Smooth muscle cell (in vitro differentiated cells): ENCODE measurements around the gene MARCHF2. TPM values are rescaled to one million over a fixed set of nuclear protein-coding genes. Genes with fewer than 3 reads are reported as not detected.

Experiments
- DNase-seq: peaks from one replicate; lab custom pipeline; 2025; ENCODE audit not compliant: unreplicated experiment; lab: John Stamatoyannopoulos, UW
- H2AFZ ChIP-seq: fragments of 200-600 bp; sonication (generic); 2 replicates; pipeline ENCODE4 v1.6.0; 2016; ENCODE audit warnings: antibody characterized with exemption, low read depth, mild to moderate bottlenecking
- H3F3A ChIP-seq: fragments of 200-600 bp; sonication (generic); 2 replicates; pipeline ENCODE4 v1.6.0; 2017; ENCODE audit warnings: antibody characterized with exemption, low read depth
- H3K27ac ChIP-seq: fragments of 200-600 bp; sonication (generic); 2 replicates; pipeline ENCODE4 v1.5.1; 2016; ENCODE audit warnings: low read depth, mild to moderate bottlenecking
- H3K27me3 ChIP-seq: fragments of 200-600 bp; sonication (generic); 2 replicates; pipeline ENCODE4 v1.6.1; 2016; ENCODE audit warnings: low read depth, mild to moderate bottlenecking
- H3K36me3 ChIP-seq: fragments of 200-600 bp; sonication (generic); 2 replicates; pipeline ENCODE4 v1.5.1; 2016; ENCODE audit warnings: low read depth
- H3K4me1 ChIP-seq: fragments of 200-600 bp; sonication (generic); 2 replicates; pipeline ENCODE4 v1.5.1; 2016; ENCODE audit warnings: low read depth
- H3K4me2 ChIP-seq: fragments of 200-600 bp; sonication (generic); 2 replicates; pipeline ENCODE4 v1.6.0; 2016; ENCODE audit warnings: mild to moderate bottlenecking
- H3K4me3 ChIP-seq: fragments of 200-600 bp; sonication (generic); 2 replicates; pipeline ENCODE4 v1.5.1; 2016; ENCODE audit warnings: mild to moderate bottlenecking
- H3K79me2 ChIP-seq: fragments of 200-600 bp; sonication (generic); 2 replicates; pipeline ENCODE4 v1.6.0; 2016; ENCODE audit warnings: low read depth, mild to moderate bottlenecking
- H3K9ac ChIP-seq: fragments of 200-600 bp; sonication (generic); 2 replicates; pipeline ENCODE4 v1.6.0; 2016; ENCODE audit warnings: low read depth
- H3K9me3 ChIP-seq: fragments of 200-600 bp; sonication (generic); replicated peaks from 2 replicates; pipeline ENCODE4 v1.5.1; 2016; ENCODE audit warnings: low read depth
- H4K20me1 ChIP-seq: fragments of 200-600 bp; sonication (generic); 2 replicates; pipeline ENCODE4 v1.6.0; 2016; ENCODE audit warnings: low read depth
- CTCF ChIP-seq: fragments of 200-600 bp; sonication (generic); IDR thresholded peaks from 2 replicates; pipeline ENCODE4 v1.5.1; 2017; ENCODE audit warnings: borderline replicate concordance, mild to moderate bottlenecking, antibody characterized with exemption; ENCODE audit not compliant: insufficient read depth, poor library complexity, severe bottlenecking
- WGBS: methylation state at CpG from one replicate; pipeline ENCODE4 v1.1.7; 2016; ENCODE audit warnings: low lambda C conversion rate; 5-methylcytosine and 5-hydroxymethylcytosine counted together
- polyA plus RNA-seq: library from polyadenylated mRNA; unstranded; fragments of >200 nt; fragmentation: Nextera tagmentation; extraction: Ambion mirVana; gene quantifications from 2 replicates; pipeline ENCODE4 v1.2.1, GENCODE V29; 2016
- total RNA-seq: library from RNA; depleted of rRNA; stranded (reverse); fragments of >200 nt; gene quantifications from 2 replicates; pipeline ENCODE4 v1.2.3, GENCODE V29; 2014

Gene MARCHF2
- total and polyA plus RNA-seq, 2 experiments from 2014 or later: 22.2 to 24.4 TPM

DNA sequence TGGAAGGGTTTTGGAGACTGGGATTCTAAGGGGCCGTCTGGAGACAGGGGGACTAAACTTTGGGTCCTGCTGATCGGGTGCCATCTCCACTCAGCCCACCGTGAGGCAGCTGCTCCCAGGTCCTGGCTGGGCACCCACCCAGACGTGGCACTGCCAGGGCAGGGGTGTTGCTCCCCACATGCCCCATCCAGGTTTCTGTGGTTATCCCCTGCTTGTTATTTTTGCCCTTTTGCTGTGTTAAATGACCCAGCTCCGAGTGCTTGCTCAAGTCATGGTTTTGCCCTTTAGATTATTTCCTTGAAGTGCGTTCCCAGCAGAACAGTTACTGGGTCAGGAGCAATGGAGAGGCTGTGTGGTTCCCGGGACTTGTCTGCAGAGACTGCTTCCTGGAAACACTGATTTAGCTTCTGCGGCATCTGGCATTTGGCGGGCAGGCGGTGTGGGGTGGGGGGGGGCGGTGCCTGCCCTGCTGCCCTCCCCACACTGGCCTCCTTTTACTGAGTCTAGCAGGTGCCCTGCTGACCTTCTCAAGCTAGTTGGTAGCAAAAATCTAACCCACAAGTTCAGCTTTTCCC is 21.0 kb upstream of the MARCHF2 start:
- WGBS: 74% methylated on average over 11 of the region's 11 CpGs
- no peak overlapping the region for H2AFZ ChIP-seq

DNA sequence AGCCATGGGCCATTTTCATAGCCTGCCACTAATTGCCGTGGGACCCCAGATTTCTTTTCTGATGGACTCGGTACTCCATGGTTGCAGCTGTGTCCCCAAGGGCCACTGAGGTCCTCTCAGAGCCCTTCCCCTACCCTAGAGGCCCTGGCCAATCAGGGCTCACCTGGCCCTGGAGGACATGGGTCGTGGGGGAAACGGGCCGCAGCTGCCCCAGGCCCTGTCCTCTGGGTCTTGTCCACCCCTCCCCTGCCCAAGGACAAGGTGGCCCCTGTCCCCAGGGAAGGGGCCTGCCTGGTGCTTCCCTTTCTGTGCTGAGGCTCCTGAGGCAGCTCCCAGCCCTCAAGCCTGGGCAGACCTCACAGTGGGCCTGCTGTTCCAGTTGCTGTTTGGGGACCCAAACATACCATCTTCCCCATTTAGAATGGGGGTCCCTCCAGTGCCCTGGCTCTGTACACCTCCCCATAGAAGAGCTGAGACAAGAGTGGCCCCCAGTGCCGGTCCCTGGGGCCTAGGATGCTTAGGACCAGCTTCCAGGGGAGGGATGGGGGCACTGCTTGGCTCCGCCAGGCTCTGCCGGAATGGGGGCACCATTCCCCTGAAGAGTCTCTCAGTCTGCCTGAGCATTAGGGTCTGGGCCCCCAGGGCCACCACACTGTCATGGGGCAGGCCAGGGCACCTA is 19.8 kb upstream of the MARCHF2 start:
- Histone ChIP-seq H3K4me1 (peaks cover 4% of the 10 kb centered on the region), H3K4me2 (no peak overlapping the region), H3K27me3 (no peaks in the 10 kb centered on the region), H2AFZ (no peak overlapping the region), H3K36me3 (no peaks in the 10 kb centered on the region), H3K9ac (no peak overlapping the region), H3F3A (no peaks in the 10 kb centered on the region), H3K27ac (no peak overlapping the region), H4K20me1 (peaks cover 76% of the 10 kb centered on the region), H3K4me3 (no peak overlapping the region), H3K79me2 (peaks cover 72% of the 10 kb centered on the region), H3K9me3 (no peaks in the 10 kb centered on the region)
- WGBS: 85% methylated on average over 8 of the region's 8 CpGs
- no peak for DNase-seq
- no peak for TF ChIP-seq CTCF

More for the DNA sequence above, 21.0 kb upstream of the MARCHF2 start:
- Histone ChIP-seq H3F3A (no peaks in the 10 kb centered on the region), H3K27me3 (no peaks in the 10 kb centered on the region), H3K79me2 (peaks cover 61% of the 10 kb centered on the region), H4K20me1 (peaks cover 64% of the 10 kb centered on the region), H3K4me2 (no peak overlapping the region), H3K36me3 (no peaks in the 10 kb centered on the region), H3K27ac (no peak overlapping the region), H3K9ac (no peak overlapping the region), H3K4me3 (no peak overlapping the region), H3K9me3 (no peaks in the 10 kb centered on the region), H3K4me1 (peaks cover 4% of the 10 kb centered on the region)
- no peak for TF ChIP-seq CTCF
- no peak for DNase-seq

- Histone ChIP-seq H4K20me1 (peaks cover 81% of the 10 kb centered on the region), H3K9me3 (no peaks in the 10 kb centered on the region), H3K4me2 (no peak overlapping the region), H3K36me3 (no peaks in the 10 kb centered on the region), H3K27me3 (no peaks in the 10 kb centered on the region), H3K4me3 (no peak overlapping the region), H3F3A (no peaks in the 10 kb centered on the region), H3K4me1 (peaks cover 4% of the 10 kb centered on the region), H3K79me2 (peaks cover 77% of the 10 kb centered on the region), H3K27ac (no peak overlapping the region), H3K9ac (no peak overlapping the region), H2AFZ (no peak overlapping the region)
- DNase-seq: no peak
- WGBS: 96% methylated on average over 8 of the region's 8 CpGs
- no peak for TF ChIP-seq CTCF
These were observed 19.2 kb upstream of the MARCHF2 start for GRCh38 chr19:8393871-8394250.

- no peaks in the 10 kb centered on the region for H3K36me3 ChIP-seq
- DNase-seq: no peak
- no peak for TF ChIP-seq CTCF
- no peak overlapping the region for H3K4me2 ChIP-seq
- no peaks in the 10 kb centered on the region for H3F3A ChIP-seq
- peaks cover 84% of the 10 kb centered on the region for H3K79me2 ChIP-seq
- H3K9me3 ChIP-seq: no peaks in the 10 kb centered on the region
- peaks cover 4% of the 10 kb centered on the region for H3K4me1 ChIP-seq
- H2AFZ ChIP-seq: no peak overlapping the region
- H3K4me3 ChIP-seq: no peak overlapping the region
- 94% methylated on average over 14 of the region's 14 CpGs for WGBS
- H3K27ac ChIP-seq: no peak overlapping the region
- H3K27me3 ChIP-seq: no peaks in the 10 kb centered on the region
- peaks cover 98% of the 10 kb centered on the region for H4K20me1 ChIP-seq
- no peak overlapping the region for H3K9ac ChIP-seq
These were observed 17.5 kb upstream of the MARCHF2 start for GRCh38 chr19:8395621-8396082.
